ENCODE measurements around the gene DYNLL1. TPM values are rescaled to one million over a fixed set of nuclear protein-coding genes. Genes with fewer than 3 reads are reported as not detected.
"Not testable (repeated sequence)": the region's sequence is repeated elsewhere in the genome, so short reads cannot be mapped to it uniquely, and the experiment has no call there.

DYNLL1 gene
- total RNA-seq, 1 experiment from 2014 or later, result 447 TPM

DNA sequence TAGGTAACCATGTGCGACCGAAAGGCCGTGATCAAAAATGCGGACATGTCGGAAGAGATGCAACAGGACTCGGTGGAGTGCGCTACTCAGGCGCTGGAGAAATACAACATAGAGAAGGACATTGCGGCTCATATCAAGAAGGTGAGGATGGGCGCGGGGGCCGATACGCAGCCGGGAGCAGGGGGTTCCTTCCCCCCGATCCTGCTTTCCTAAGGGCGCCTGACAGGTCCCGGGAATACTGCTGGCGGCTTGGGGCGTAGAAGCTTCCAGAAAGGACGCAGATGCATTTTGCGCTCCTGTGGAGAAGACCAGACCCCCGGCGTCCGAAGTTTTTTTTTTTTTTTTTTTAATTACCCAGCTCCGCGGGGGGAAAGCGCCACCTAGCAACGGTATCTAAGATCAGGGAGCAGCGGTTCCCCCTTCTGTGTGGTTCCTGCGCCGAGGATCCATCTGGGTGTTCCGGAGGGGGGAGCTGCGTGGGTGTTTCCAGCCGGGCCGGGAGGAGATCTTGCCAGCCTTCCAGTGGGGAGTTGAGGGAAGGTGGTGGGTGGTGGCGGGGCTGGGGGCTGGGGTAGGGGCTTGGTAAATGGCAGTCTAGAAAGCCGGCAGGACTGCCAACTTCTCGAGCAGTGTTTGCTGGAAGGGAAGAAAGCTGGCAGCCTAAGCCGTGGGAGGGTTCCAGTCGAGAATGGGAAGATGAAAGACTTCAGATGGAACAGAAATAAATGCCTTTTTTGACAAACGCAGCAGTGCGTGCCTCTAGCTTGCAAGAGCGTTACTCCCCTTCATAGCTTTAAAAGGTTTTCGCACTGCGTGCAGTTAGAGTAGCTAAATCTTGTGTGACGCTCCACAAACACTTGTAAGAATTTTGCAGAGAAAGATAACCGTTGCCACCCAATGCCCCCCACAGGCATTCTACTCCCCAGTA lies 764 bp downstream of the DYNLL1 start:
- peak; percentile 51 for DNase-seq (ENCODE audit: low read depth, low spot score)
- in situ Hi-C loops (cut with HindIII; ENCODE audit: low pct_unique_long_range_greater_than_20kb, low sequenced_read_pairs), result no loop called here

DNA sequence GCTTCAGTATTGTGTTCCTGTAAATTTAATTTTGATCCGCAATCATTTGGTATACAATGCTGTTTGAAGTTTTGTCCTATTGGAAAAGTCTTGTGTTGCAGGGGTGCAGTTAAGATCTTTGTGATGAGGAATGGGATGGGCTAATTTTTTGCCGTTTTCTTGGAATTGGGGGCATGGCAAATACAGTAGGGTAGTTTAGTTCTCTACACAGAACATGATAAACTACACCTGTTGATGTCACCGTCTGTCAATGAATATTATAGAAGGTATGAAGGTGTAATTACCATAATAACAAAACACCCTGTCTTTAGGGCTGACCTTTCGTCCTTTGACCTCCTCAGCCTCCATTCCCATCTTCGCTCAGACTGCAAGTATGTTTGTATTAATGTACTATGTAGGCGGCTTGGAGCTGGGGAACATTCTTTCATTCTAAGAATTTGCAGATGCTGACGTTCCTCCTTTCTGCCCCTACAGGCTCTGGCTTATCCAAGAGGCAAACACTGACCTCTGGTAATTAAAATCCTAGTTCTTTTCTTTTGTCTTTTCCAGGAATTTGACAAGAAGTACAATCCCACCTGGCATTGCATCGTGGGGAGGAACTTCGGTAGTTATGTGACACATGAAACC lies 1.7 kb downstream of the DYNLL1 start:
- DNase-seq (ENCODE audit: low read depth, low spot score), result no peak
- in situ Hi-C loops (cut with HindIII; ENCODE audit: low pct_unique_long_range_greater_than_20kb, low sequenced_read_pairs), result no loop called here

DNA sequence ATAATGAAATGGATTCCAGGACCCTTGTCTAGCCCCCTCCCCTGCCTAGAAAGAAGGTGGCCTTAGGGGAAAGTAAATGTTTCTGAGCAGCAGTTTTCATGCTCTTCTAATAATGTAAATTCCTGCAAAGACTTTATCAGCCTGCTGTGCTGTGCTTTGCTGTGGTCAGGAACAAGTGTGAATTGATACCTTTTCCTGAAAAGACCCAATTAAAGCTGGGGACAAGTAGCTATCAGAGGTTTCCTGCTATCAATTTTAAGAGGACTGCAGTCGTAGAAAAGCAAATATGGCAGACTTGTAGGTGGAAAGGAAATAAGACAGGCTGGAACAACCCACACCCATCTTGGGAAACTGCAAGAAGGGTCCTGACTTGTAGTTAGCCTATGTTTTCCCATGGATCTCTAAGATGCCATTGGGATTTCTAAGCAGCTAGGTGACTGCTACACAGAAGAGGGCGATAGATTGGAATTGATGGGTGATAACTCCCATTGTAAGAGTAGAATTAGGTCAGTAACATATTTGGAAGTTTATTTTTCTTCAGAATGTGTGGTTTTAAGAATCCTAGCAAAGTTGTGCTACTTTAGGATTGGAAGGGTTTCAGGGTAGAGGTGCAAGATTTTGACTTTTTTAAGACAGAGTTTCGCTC lies 3.1 kb downstream of the DYNLL1 start:
- no peak for DNase-seq (ENCODE audit: low read depth, low spot score)
- in situ Hi-C loops (cut with HindIII; ENCODE audit: low pct_unique_long_range_greater_than_20kb, low sequenced_read_pairs), result no loop called here

DNA sequence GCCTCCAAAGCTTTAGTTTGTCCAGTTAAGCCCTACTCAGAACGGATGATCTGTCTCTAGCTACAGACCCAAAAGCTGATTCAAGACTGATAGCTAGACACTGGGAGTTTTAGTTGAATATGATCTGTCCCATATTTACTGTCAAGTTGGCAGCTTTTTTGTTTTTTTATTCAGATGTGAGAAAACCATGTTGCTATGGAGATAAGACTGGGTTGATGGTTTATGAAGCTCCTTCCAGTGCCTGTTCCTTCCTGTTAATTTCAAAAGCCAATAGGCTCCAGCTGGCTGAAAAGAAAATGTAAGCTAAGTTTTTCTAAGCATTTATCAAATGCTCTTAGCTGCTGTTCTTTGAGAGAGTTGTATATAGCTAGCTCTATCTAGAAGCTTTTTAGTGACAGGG lies 4.7 kb downstream of the DYNLL1 start:
- no peak for DNase-seq (ENCODE audit: low read depth, low spot score)
- in situ Hi-C loops (cut with HindIII; ENCODE audit: low pct_unique_long_range_greater_than_20kb, low sequenced_read_pairs), result no loop called here

DNA sequence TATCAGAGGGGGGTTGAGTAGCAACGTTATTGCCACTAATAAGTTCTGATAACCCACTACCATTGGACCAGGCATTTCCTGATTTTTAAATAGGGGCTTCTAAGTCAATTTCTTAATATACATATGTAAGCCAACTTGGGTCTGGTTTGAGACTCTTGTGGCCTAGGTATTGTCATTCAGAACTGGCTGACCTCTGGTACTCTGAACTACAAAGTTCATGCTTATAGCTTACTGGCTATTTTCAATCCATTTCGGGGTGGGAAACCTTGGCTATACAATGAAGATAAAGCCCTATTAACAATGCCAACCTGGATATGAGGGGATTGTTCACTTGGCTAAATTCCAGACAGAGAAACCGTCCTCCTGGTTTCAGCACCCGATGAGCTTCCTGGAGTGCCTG lies 8.7 kb downstream of the DYNLL1 start:
- DNase-seq (ENCODE audit: low read depth, low spot score), result no peak
- in situ Hi-C loops (cut with HindIII; ENCODE audit: low pct_unique_long_range_greater_than_20kb, low sequenced_read_pairs), result no loop called here

DNA sequence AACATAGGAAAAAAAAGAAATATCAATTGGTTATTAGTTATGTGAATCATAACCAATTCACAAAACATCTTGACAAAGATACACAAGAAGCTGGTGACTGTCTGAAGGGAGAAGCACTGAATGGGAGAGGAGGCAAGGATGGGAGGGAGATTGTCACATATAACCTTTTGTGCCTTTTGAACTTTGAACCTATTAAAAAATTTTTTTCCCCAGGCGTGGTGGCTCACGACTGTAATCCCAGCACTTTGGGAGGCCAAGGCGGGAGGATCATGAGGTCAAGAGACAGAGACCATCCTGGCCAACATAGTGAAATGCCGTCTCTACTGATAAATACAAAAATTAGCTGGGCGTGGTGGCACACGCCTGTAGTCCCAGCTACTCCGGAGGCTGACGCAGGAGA lies 12.6 kb downstream of the DYNLL1 start:
- DNase-seq (ENCODE audit: low read depth, low spot score), result no peak
- in situ Hi-C loops (cut with HindIII; ENCODE audit: low pct_unique_long_range_greater_than_20kb, low sequenced_read_pairs), result no loop called here

DNA sequence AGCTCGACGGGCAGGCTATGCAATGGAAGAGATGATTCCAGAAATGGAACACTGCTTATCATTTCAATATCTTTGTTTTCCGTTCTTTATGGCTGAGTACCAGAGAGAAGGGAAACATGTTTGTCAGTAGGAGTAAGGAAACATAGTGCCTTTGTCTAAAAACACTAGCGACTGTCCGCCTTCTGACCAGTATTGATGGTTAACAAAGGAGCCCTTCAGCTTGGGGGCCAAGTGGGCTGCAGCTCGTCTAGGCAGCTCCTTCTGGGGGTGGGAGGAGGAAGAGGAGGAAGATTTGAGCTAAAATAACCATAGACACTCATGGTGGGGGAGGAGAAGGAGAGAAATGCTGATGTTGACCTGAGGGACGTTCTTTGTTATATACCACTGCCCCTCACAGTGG lies 18.1 kb downstream of the DYNLL1 start:
- peak; percentile 80 for DNase-seq (ENCODE audit: low read depth, low spot score)
- in situ Hi-C loops (cut with HindIII; ENCODE audit: low pct_unique_long_range_greater_than_20kb, low sequenced_read_pairs), result no loop called here

DNA sequence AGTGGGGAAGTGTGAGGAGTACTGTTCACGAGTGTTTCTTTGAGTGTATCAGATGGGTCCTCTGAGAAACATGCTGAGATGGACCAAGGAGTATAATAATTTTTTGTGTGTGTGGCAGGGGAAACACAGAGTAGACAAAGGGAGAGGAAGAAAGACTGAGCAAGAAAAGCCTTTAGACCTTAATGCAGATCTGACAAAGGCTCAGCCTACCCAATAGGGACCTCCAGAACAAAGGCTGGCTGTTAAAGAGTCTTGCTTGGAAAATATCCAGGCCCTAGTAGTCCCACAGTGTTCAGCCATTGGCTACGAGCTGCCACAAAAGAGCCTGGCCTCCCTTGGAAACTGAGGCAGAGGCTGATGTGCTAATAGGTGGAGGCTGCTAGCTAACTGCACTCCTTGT lies 19.6 kb downstream of the DYNLL1 start:
- peak; percentile 59 for DNase-seq (ENCODE audit: low read depth, low spot score)
- in situ Hi-C loops (cut with HindIII; ENCODE audit: low pct_unique_long_range_greater_than_20kb, low sequenced_read_pairs), result no loop called here

DNA sequence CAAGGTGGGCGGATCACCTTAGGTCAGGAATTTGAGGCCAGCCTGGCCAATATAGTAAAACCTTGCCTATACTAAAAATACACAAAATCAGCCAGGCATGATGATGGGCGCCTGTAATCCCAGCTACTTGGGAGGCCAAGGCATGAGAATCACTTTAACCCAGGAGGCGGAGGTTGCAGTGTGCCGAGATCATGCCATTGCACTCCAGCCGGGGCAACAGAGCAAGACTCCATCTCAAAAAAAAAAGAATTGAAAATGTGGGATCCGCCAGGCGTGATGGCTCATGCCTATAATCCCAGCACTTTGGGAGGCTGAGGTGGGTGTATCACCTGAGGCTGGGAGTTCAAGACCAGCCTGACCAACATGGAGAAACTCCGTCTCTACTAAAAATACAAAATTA lies 23.4 kb downstream of the DYNLL1 start:
- in situ Hi-C loops (cut with HindIII; ENCODE audit: low pct_unique_long_range_greater_than_20kb, low sequenced_read_pairs); DNase-seq (ENCODE audit: low read depth, low spot score): not testable (repeated sequence)

DNA sequence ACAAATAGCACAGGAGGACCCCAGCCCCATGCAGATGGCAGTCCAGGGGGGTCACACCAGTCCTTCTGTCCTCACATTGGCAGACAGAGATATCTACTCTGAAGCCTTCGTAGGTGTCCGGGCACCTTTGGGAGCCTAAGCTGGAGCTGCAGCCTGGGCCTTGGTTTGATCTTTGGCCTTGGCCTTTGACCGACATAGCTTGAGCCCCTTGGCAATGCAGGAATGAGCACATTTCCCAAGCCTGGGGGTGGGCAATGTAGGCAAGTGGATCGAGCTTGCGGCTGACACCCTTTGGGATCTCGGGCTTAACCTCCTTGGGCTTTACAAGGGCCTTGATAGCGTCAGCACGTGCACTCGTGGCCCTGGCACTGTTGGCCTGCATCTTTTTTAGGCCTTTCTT lies 26.7 kb downstream of the DYNLL1 start:
- no peak for DNase-seq (ENCODE audit: low read depth, low spot score)
- in situ Hi-C loops (cut with HindIII; ENCODE audit: low pct_unique_long_range_greater_than_20kb, low sequenced_read_pairs), result no loop called here

DNA sequence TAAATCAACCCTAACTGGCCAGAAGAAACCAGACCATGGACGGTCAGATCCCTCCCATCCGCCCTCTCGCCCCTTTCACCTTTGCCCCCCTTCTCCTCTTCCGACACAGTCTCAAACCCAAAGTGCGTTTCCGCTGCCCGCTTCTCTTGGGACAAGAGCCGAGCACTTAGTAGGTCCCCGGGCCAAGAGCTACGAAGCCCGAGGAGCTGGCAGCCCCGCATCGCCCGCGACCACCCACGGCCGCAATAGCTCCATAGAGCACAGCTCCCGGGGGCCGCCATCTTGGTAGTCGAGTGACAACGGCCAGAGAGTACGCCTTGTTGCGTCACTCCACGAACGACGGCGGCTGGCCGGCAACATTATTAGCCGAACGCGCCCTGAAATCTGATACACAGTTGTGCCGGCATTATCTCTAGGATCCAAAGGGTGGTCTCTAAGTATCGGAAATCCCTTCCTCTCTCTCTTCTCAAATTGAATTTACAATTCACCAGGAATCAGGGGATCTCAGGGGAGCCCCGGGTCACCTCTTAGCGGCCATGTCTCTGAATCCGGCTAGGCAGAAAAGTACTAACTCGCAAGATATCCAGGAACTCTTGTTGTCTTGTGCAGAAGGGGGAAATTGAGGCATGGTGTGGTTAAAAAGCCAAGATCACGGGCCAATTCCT lies 33.1 kb downstream of the DYNLL1 start, which contains the start of gene COQ5:
Gene COQ5 (minus strand): TSS at position 298 of the 665 bp plus-strand sequence. CDS start 17 bp downstream, at position 281.
- in situ Hi-C loops (cut with HindIII; ENCODE audit: low pct_unique_long_range_greater_than_20kb, low sequenced_read_pairs), result no loop called here

DNA sequence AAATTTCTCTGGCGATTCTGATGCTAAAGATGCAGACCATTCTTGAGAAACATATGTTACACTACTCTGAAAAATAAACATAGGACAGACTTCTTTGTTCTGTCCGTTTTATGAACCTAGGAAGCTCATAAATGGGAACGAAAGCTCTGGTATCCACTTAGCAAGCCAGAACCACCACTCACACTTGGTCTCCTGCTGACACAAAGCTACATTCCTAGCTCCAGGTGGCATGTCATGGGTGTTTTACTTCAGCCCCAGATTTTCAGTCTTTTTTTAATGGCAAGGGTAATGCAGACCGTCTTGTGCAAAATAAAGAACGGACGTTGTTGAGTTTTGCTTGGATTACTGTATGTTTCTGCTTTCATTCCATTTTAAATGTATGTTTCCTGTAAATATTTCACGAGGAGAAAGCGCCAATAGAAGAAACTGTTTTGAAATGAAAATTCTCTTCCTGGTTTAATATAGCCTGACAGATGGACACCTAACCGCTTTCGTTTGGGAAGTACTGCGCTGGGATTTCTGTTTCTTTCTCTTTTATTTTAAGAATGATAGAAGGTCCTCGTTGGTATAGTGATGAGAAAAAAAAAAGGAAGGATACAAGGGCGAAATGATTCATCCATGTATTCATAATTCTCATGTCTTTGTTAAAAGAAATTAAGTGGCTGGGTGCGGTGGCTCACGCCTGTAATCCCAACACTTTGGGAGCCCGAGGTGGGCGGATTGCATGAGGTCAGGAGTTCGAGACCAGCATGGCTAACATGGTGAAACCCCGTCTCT lies 33.9 kb downstream of the DYNLL1 start:
- in situ Hi-C loops (cut with HindIII; ENCODE audit: low pct_unique_long_range_greater_than_20kb, low sequenced_read_pairs), result no loop called here
- peak; percentile 45 for DNase-seq (ENCODE audit: low read depth, low spot score)

More for the DNA sequence above, 33.1 kb downstream of the DYNLL1 start, which contains the start of gene COQ5:
- peak; percentile 90 for DNase-seq (ENCODE audit: low read depth, low spot score)

DNA sequence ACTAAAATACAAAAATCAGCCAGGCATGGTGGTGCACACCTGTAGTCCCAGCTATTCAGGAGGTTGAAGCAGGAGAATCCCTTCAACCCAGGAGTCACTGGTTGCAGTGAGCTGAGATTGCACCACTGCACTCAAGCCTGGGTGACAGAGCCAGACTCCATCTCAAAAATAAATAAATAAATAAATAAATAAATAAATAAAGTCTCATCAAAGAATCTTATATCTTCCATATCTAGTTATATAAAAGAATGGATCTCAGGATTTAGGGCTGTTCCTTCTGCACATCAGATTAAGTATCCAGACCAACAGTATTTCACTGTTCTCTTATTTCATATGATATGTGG lies 34.5 kb downstream of the DYNLL1 start:
- in situ Hi-C loops (cut with HindIII; ENCODE audit: low pct_unique_long_range_greater_than_20kb, low sequenced_read_pairs); DNase-seq (ENCODE audit: low read depth, low spot score): not testable (repeated sequence)

DNA sequence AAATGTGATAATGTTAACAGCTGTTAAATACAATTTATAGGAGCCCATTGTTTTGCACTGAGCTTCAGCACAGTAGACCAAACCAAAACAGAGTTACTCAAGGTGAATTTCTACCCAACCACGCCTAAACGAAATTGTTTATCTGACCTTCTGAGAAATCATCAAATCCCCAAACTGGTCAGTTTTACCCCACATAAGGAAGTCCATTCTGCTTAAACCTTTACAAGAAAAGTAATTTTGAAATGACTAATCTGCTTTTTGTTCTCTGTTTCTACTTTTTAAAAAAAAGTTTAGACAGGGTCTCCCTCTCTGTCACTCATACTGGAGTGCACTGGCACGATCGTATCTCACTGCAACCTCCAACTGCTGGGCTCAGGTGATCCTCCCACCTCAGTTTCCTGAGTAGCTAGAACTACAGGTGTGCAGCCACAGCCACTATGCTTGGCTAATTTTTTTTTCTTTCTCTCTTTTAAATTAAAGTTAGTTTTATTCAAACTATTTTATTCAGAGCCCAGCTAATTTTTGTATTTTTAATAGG lies 36.9 kb downstream of the DYNLL1 start:
- DNase-seq (ENCODE audit: low read depth, low spot score), result no peak
- in situ Hi-C loops (cut with HindIII; ENCODE audit: low pct_unique_long_range_greater_than_20kb, low sequenced_read_pairs), result no loop called here

DNA sequence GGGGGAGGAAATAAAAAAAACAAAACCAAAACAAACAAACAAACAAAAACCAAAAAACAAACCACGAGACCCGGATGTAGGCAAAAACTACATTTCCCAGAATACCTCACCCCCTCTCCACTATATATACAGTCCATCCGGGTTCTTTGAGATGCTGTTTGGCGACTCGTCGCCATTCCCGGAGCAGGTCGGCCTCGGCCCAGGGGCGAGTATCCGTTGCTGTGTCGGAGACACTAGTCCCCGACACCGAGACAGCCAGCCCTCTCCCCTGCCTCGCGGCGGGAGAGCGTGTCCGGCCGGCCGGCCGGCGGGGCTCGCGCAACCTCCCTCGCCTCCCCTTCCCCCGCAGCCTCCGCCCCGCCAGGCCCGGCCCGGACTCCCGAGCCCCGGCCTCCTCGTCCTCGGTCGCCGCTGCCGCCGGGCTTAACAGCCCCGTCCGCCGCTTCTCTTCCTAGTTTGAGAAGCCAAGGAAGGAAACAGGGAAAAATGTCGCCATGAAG lies 38.3 kb downstream of the DYNLL1 start, which contains the start of gene RNF10:
Gene RNF10 (plus strand): TSS at position 154 of the 500 bp plus-strand sequence. CDS start 456 bp downstream, outside the sequence.
- in situ Hi-C loops (cut with HindIII; ENCODE audit: low pct_unique_long_range_greater_than_20kb, low sequenced_read_pairs), result no loop called here
- peak; percentile 93 for DNase-seq (ENCODE audit: low read depth, low spot score)

DNA sequence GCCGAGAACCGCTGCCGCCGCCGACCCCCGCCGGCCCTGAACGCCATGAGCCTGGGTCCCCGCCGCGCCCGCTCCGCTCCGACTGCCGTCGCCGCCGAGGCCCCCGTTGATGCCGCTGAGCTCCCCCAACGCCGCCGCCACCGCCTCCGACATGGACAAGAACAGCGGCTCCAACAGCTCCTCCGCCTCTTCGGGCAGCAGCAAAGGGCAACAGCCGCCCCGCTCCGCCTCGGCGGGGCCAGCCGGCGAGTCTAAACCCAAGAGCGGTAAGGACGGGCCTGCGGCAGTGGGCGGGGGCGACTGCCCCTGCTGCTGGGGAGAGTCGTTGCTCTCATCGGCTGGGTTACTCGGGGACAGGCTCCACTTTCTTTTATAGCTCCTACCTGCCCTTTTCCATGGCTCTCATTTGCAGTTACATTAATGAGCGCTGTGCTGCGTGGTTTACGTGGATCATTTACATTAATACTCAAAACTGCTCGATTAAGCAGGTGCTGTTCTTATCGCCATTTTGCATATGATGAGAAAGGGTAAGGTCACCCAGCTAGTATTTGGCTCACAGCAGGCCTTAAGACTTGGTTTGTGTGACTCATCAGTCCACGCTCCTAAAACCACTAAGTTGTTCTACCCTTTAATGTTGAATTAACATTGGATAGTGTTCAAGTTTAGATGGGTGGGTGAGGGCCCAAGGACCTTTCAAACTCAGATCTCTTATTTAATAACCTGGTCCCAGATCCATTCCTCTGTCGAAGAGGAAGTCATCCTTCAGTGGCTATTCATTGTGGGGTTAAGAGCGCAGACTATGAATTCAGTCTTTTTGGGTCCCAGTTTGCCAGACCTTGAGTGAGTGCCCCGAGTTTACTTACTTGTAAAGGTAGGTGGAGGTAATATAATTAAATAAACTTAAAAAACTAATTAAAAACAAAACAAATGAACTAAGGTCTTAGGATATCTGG lies 39.1 kb downstream of the DYNLL1 start:
- peak; percentile 47 for DNase-seq (ENCODE audit: low read depth, low spot score)
- in situ Hi-C loops (cut with HindIII; ENCODE audit: low pct_unique_long_range_greater_than_20kb, low sequenced_read_pairs), result no loop called here
